NCI-H1417 treated with DMSO at 0.1 percent for 48 hours (cell line): ENCODE data around the gene TRAPPC4.
"Not testable (repeated sequence)": the region's sequence is repeated elsewhere in the genome, so short reads cannot be mapped to it uniquely, and the experiment has no call there.

ENCODE experiments used
- DNase-seq: peaks from one replicate; lab custom pipeline; 2025; lab: John Stamatoyannopoulos, UW

Gene TRAPPC4

GRCh38 chr11:119018074-119018938 lies at the start of gene TRAPPC4, which contains the start of gene RPS25:
Gene TRAPPC4, plus strand, starts transcription at chr11:119018766. Its CDS starts 30 bp downstream, at chr11:119018796.
Gene RPS25, minus strand, starts transcription at chr11:119018343. Its CDS starts 59 bp downstream, at chr11:119018284.
- DNase-seq: peak; percentile 93

GRCh38 chr11:118969508-118969907 lies 49.1 kb upstream of the TRAPPC4 start:
- not testable (repeated sequence) for DNase-seq

GRCh38 chr11:118971646-118972045 lies 46.9 kb upstream of the TRAPPC4 start, which contains the start of gene FOXR1:
Gene FOXR1, plus strand, starts transcription at chr11:118971761. Its CDS starts 171 bp downstream, at chr11:118971932.
- DNase-seq: no peak

GRCh38 chr11:118973985-118974384 lies 44.6 kb upstream of the TRAPPC4 start:
- DNase-seq: no peak

- no peak for DNase-seq
Measured at GRCh38 chr11:118975771-118976709, 42.5 kb upstream of the TRAPPC4 start.

GRCh38 chr11:118979434-118979833 lies 39.1 kb upstream of the TRAPPC4 start:
- no peak for DNase-seq

GRCh38 chr11:118980191-118980881 lies 38.2 kb upstream of the TRAPPC4 start:
- no peak for DNase-seq

- not testable (repeated sequence) for DNase-seq
Measured at GRCh38 chr11:118984337-118984736, 34.2 kb upstream of the TRAPPC4 start.

- no peak for DNase-seq
Measured at GRCh38 chr11:118984825-118985224, 33.7 kb upstream of the TRAPPC4 start.

GRCh38 chr11:118988280-118988679 lies 30.3 kb upstream of the TRAPPC4 start:
- no peak for DNase-seq

GRCh38 chr11:118991486-118992038 lies 27.0 kb upstream of the TRAPPC4 start:
- not testable (repeated sequence) for DNase-seq

GRCh38 chr11:118996926-118997626 lies 21.5 kb upstream of the TRAPPC4 start:
- DNase-seq: peak; percentile 5

- peak; percentile 67 for DNase-seq
Measured at GRCh38 chr11:118997627-118998387, 20.8 kb upstream of the TRAPPC4 start, which contains the start of gene CENATAC. Gene CENATAC, plus strand, starts transcription at chr11:118998138. Its CDS starts 60 bp downstream, at chr11:118998198.

GRCh38 chr11:118998388-118998717 lies 20.2 kb upstream of the TRAPPC4 start:
- no peak for DNase-seq

- no peak for DNase-seq
Measured at GRCh38 chr11:118998822-118999221, 19.7 kb upstream of the TRAPPC4 start.

- no peak for DNase-seq
Measured at GRCh38 chr11:119000906-119001305, 17.7 kb upstream of the TRAPPC4 start.

- no peak for DNase-seq
Measured at GRCh38 chr11:119006656-119007055, 11.9 kb upstream of the TRAPPC4 start.

- no peak for DNase-seq
Measured at GRCh38 chr11:119011476-119012053, 7.0 kb upstream of the TRAPPC4 start.

- DNase-seq: no peak
Measured at GRCh38 chr11:119012629-119013170, 5.9 kb upstream of the TRAPPC4 start.
